GM23338 (cell line): Measurements from ENCODE around the gene CTSC. TPM values are rescaled to one million over a fixed set of nuclear protein-coding genes. Genes with fewer than 3 reads are reported as not detected.
A peak's percentile ranks its signal among the peaks of the same experiment; 100 is the strongest.

ENCODE experiments used
- ATAC-seq: fragments of 200-7000 bp; cut with Tn5 transposase; 3 replicates; pipeline ENCODE4 v1.9.1; 2020
- DNase-seq: peaks from one replicate; pipeline ENCODE4 v3.0.0-alpha.2; 2015; ENCODE audit warnings: low spot score
- H2AFZ ChIP-seq: fragments of 200-600 bp; sonication (generic); 2 replicates; pipeline ENCODE4 v1.8.0; 2016; ENCODE audit warnings: antibody characterized with exemption, mild to moderate bottlenecking, moderate library complexity
- H3F3A ChIP-seq: fragments of 200-600 bp; sonication (generic); replicated peaks from 2 replicates; pipeline ENCODE4 v1.8.0; 2017; ENCODE audit warnings: antibody characterized with exemption, mixed run types, low read depth
- H3K27ac ChIP-seq: fragments of 200-600 bp; sonication (generic); 2 replicates; pipeline ENCODE4 v1.6.1; 2016; ENCODE audit warnings: low read depth
- H3K27me3 ChIP-seq: fragments of 200-600 bp; sonication (generic); 2 replicates; pipeline ENCODE4 v1.8.0; 2016; ENCODE audit warnings: mild to moderate bottlenecking, mixed run types, moderate library complexity; ENCODE audit not compliant: insufficient read depth
- H3K36me3 ChIP-seq: fragments of 200-600 bp; sonication (generic); 2 replicates; pipeline ENCODE4 v1.8.0; 2016; ENCODE audit warnings: mild to moderate bottlenecking; ENCODE audit not compliant: insufficient read depth
- H3K4me1 ChIP-seq: fragments of 200-600 bp; sonication (generic); 2 replicates; pipeline ENCODE4 v1.8.0; 2016; ENCODE audit warnings: mild to moderate bottlenecking, moderate library complexity; ENCODE audit not compliant: insufficient read depth
- H3K4me2 ChIP-seq: fragments of 200-600 bp; sonication (generic); 2 replicates; pipeline ENCODE4 v1.7.1; 2017; ENCODE audit warnings: mixed run types
- H3K4me3 ChIP-seq: fragments of 200-600 bp; sonication (generic); 2 replicates; pipeline ENCODE4 v1.6.1; 2016; ENCODE audit warnings: mixed run types
- H3K79me2 ChIP-seq: fragments of 200-600 bp; sonication (generic); replicated peaks from 2 replicates; pipeline ENCODE4 v1.8.0; 2017; ENCODE audit warnings: mild to moderate bottlenecking; ENCODE audit not compliant: insufficient read depth
- H3K9me2 ChIP-seq: fragments of 200-600 bp; sonication (generic); 2 replicates; pipeline ENCODE4 v1.8.0; 2017; ENCODE audit not compliant: insufficient read depth
- H4K20me1 ChIP-seq: fragments of 200-600 bp; sonication (generic); replicated peaks from 2 replicates; pipeline ENCODE4 v1.8.0; 2017; ENCODE audit warnings: mild to moderate bottlenecking; ENCODE audit not compliant: insufficient read depth
- H3K27ac Mint-ChIP-seq: 2 replicates; pipeline ENCODE4 v1.8.0; 2020; ENCODE audit warnings: inconsistent platforms, mild to moderate bottlenecking, moderate library complexity, mixed read lengths
- H3K27me3 Mint-ChIP-seq: 3 replicates; pipeline ENCODE4 v1.8.0; 2022; ENCODE audit warnings: low read depth, mild to moderate bottlenecking, moderate library complexity, mixed read lengths, inconsistent platforms; ENCODE audit not compliant: insufficient read depth, poor library complexity
- H3K36me3 Mint-ChIP-seq: 3 replicates; pipeline ENCODE4 v1.8.0; 2021; ENCODE audit warnings: low read depth, mild to moderate bottlenecking, inconsistent platforms, moderate library complexity, mixed read lengths
- H3K4me1 Mint-ChIP-seq: 3 replicates; pipeline ENCODE4 v1.8.0; 2020; ENCODE audit warnings: mild to moderate bottlenecking, inconsistent platforms, mixed read lengths
- H3K4me3 Mint-ChIP-seq: 3 replicates; pipeline ENCODE4 v1.8.0; 2021; ENCODE audit warnings: moderate library complexity, mild to moderate bottlenecking, inconsistent platforms, mixed read lengths
- H3K9me3 Mint-ChIP-seq: 3 replicates; pipeline ENCODE4 v1.8.0; 2020; ENCODE audit warnings: moderate library complexity, mild to moderate bottlenecking, inconsistent platforms, mixed read lengths
- JUNB ChIP-seq: IDR thresholded peaks from one replicate; pipeline ENCODE4 v1.6.1; 2016; ENCODE audit warnings: antibody characterized with exemption; ENCODE audit not compliant: unreplicated experiment
- REST ChIP-seq: IDR thresholded peaks from one replicate; pipeline ENCODE4 v1.6.1; 2018; ENCODE audit warnings: antibody characterized with exemption; ENCODE audit not compliant: unreplicated experiment
- ZNF462 ChIP-seq: fragments of 250-450 bp; sonication (Bioruptor Pico); IDR thresholded peaks from 2 replicates; pipeline ENCODE4 v1.5.0; 2020; ENCODE audit warnings: mild to moderate bottlenecking, moderate library complexity
- polyA plus RNA-seq: library from polyadenylated mRNA; unstranded; fragments of >200 nt; fragmentation: Nextera tagmentation; extraction: Ambion mirVana; gene quantifications from 2 replicates; pipeline ENCODE4 v1.2.1, GENCODE V29; 2016
- total RNA-seq: library from RNA; depleted of rRNA; stranded (reverse); fragments of >200 nt; shearing (Covaris generic); gene quantifications from 2 replicates; pipeline ENCODE4 v1.2.3, GENCODE V29; 2014

Gene CTSC
- total and polyA plus RNA-seq, 2 experiments from 2014 or later: 408 to 444 TPM

GRCh38 chr11:88320149-88320559 is 17.4 kb downstream of the CTSC start:
- no peaks in the 10 kb centered on the region for H3K9me2 ChIP-seq
- peak; percentile 74 for ATAC-seq

More at GRCh38 chr11:88320149-88320559, 17.4 kb downstream of the CTSC start:
- no peak overlapping the region for H3K27ac ChIP-seq
- H3K36me3 Mint-ChIP-seq: peaks cover 60% of the 10 kb centered on the region
- peaks cover under 1% of the 10 kb centered on the region; the same call in 1 of the 2 replicates for H3K36me3 ChIP-seq
- no peak overlapping the region for H3K4me3 ChIP-seq
- H3K27ac Mint-ChIP-seq: peak overlapping the region; percentile 15
- DNase-seq: no peak
- no peaks in the 10 kb centered on the region for H3K9me3 Mint-ChIP-seq
- 0 out of 2 replicates have a peak overlapping the region, but pooled peaks have one; percentile 28 for H3K4me2 ChIP-seq
- peaks cover 7% of the 10 kb centered on the region for H3K27me3 Mint-ChIP-seq
- peaks cover 99% of the 10 kb centered on the region for H3K79me2 ChIP-seq
- no peak for TF ChIP-seq JUNB
- no peak for TF ChIP-seq ZNF462 (CRISPR knock-in tag)
- no peak for TF ChIP-seq REST
- peaks cover 74% of the 10 kb centered on the region for H3K4me1 Mint-ChIP-seq
- no peak overlapping the region for H3K4me3 Mint-ChIP-seq
- H3K4me1 ChIP-seq: peaks cover 55% of the 10 kb centered on the region
- H3K27me3 ChIP-seq: no peaks in the 10 kb centered on the region
- H2AFZ ChIP-seq: no peak overlapping the region
- peaks cover 44% of the 10 kb centered on the region for H4K20me1 ChIP-seq
- no peaks in the 10 kb centered on the region for H3F3A ChIP-seq
